GM12864 (cell line): ENCODE measurements around the gene FSCN2.

Source experiments
- DNase-seq: peaks from one replicate; pipeline ENCODE4 v3.0.0-alpha.2; 2011; ENCODE audit warnings: low read depth
- H3K4me3 ChIP-seq: 2 replicates; pipeline ENCODE4 v1.5.1; 2011; ENCODE audit warnings: mild to moderate bottlenecking, low read depth, low read length, control low read depth
- CTCF ChIP-seq: IDR thresholded peaks from 2 replicates; pipeline ENCODE4 v1.5.1; 2011; ENCODE audit warnings: low read depth, mild to moderate bottlenecking, moderate library complexity, low read length, control low read depth, inconsistent platforms; ENCODE audit errors: missing control alignments

FSCN2 gene

GRCh38 chr17:81527591-81528383 lies at the start of gene FSCN2:
Gene FSCN2 (plus strand): TSS chr17:81528377. CDS start chr17:81528532, 155 bp downstream.
- DNase-seq = no peak
- no peak within 1 kb of the TSS for H3K4me3 ChIP-seq
- TF ChIP-seq CTCF = no peak

- TF ChIP-seq CTCF = no peak
- no peak for DNase-seq
- no peak overlapping the region for H3K4me3 ChIP-seq
These were observed 48.8 kb upstream of the FSCN2 start for GRCh38 chr17:81479175-81480071.

DNA sequence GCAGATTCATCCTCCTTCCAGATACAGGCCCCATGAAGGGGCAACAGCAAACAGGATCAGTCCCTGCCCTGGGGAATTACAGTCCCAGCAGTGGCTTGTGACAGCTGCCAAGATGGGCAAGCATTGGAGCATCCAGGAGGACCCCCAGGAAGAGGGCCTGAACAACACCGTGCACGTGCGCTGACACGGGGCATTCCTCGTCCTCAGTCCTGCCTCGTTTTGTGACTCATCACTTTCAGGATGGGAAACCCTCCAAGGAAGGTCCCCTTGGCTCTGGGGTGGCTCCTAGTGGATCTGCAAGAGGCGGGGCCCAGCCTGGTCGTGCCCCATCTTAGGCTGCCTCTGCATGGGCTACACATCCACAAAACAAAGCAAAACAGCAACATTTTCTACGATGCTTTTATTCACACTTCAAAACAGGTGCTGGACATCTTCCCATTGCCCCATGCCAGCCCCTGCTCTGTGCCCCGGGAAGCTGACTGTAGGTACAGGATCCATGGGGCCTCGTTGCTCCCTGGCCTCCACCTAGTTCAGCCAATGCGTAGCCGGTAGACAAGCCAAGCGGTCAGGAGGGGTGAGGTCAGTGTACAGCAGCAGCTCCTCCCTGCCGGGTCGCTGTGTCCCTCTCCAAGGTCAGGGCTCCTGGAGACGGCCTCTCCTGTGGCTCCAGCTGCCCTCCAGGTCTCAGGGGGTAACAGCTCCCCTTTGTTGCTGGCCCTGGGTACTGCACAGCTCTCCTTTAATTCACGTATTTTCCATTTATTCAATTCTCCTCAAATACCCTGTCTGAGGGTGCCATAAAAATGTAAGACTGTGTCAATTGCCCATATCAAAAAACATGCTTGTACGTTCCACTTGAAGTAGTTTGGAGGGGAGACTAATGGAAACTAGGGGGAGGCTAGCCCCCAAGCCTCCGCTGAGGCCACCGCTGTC lies 47.8 kb upstream of the FSCN2 start:
- H3K4me3 ChIP-seq = no peak overlapping the region
- TF ChIP-seq CTCF = no peak
- no peak for DNase-seq

DNA sequence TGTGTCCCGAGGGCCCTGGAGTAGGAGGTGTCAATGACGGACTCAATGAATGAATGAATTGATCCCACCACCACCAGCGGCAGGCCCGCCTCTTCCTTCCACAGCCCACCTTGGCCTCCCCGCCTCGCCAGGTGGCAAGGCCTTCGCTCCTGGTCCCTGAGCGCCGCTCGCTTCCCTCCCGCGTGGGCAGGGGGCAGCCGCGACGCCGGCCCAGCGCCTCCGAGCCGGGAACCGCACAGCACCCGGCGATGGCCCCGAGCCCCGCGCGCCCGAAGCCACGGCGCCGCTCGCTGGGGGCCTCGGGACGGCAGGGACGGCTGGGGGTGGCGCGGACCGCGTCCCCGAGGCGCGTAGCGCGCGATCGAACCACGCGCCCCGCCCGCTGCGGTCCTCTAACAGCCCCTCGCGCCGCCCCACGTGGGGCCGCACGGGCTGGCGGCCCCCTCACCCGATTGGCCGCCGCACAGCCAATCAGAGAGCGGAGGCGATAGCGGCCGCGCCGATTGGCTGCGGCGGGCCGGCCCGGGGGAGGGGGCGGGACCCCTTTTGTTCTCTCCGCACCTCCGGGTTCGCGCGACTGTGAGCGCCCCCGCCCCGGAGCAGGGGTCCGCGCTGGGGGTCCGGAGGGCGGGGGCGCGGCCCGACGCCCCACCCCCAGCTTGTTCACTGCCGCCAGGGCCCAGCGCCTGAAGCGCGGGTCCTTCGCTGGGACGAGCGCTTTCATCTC lies 46.9 kb upstream of the FSCN2 start:
- TF ChIP-seq CTCF = no peak
- no peak overlapping the region for H3K4me3 ChIP-seq
- DNase-seq = no peak

DNA sequence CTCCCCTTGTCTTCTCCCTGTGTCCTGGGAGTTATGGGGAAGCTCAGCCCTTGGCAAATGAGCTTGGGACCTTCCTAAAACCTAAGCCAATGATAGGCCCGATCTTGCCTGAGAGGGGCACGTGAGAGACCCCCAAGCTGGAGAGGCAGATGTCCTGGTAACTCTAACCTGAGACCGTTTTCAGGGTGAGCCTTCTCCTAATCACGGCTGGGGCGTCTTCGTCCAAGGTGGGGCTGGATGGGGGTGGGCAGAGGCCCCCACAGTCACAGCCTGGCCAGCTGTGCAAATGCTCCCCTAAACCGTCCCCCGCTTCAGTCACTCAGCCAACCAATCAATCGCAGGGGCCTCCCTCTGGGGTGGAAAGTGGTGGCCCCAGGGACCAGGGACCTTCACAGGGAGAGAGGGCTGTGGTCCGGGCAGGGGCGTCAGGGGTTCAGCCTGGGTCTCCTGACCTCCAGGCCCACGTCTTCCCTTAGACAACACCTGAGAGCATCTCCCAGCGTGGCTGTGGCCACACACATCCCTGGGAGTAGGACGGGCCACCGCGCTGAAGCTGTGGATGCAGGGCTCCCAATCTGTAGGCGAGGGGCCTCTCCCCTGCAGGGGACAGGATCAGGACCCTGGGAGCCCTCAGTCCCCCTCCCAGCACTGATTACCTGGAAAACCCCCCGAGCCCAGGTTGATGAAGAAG lies 46.2 kb upstream of the FSCN2 start:
- no peak overlapping the region for H3K4me3 ChIP-seq
- no peak for DNase-seq
- TF ChIP-seq CTCF = no peak

DNA sequence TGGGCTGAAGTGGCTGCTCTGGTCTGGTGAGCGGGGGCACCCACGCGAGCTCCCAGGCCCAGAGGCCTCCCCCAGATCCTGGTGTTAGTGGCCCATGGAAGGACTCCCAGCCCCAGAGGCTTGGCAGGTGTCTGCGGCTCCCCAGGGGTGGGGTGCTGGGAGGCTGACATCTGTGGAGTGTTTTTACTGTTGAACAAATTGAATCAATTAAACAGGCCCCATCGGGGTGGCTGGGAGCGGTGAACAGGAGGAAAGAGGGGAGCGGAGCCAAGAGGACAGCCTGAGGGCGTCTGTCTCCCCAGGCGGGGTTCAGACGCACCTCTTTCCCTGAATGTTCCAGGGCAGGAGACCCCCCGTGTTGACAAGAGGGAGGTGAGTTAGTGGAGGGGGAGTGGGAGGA lies 45.5 kb upstream of the FSCN2 start:
- TF ChIP-seq CTCF = no peak
- no peak for DNase-seq
- no peak overlapping the region for H3K4me3 ChIP-seq
